Globus pallidus (tissue), 1 donor: ENCODE data around the gene WRAP53.

ENCODE experiments used
- DNase-seq: peaks from one replicate; pipeline ENCODE4 v3.0.0-alpha.2; 2015; ENCODE audit warnings: low spot score

Gene WRAP53

GRCh38 chr17:7709031-7709430 lies 20.8 kb downstream of the WRAP53 start:
- DNase-seq = no peak

GRCh38 chr17:7710301-7710700 lies 22.0 kb downstream of the WRAP53 start:
- DNase-seq = no peak

GRCh38 chr17:7711051-7711755 lies 22.9 kb downstream of the WRAP53 start:
- no peak for DNase-seq

- DNase-seq = no peak
These were observed 24.0 kb downstream of the WRAP53 start for GRCh38 chr17:7712111-7712771.

- DNase-seq = no peak
These were observed 25.5 kb downstream of the WRAP53 start for GRCh38 chr17:7713782-7714181.

GRCh38 chr17:7714721-7715594 lies 26.7 kb downstream of the WRAP53 start:
- no peak for DNase-seq

GRCh38 chr17:7715936-7716886 lies 27.9 kb downstream of the WRAP53 start:
- DNase-seq = no peak

GRCh38 chr17:7716901-7717755 lies 28.9 kb downstream of the WRAP53 start, which contains the start of gene DNAH2:
DNAH2 (plus strand) TSS chr17:7717744; CDS start chr17:7719735, 1,991 bp downstream.
- peak; percentile 63 for DNase-seq

- no peak for DNase-seq
These were observed 29.6 kb downstream of the WRAP53 start for GRCh38 chr17:7717756-7718350.

GRCh38 chr17:7719661-7720060 lies 31.4 kb downstream of the WRAP53 start:
- no peak for DNase-seq

- no peak for DNase-seq
These were observed 31.8 kb downstream of the WRAP53 start for GRCh38 chr17:7720125-7720524.

- DNase-seq = no peak
These were observed 33.3 kb downstream of the WRAP53 start for GRCh38 chr17:7721612-7722011.

- DNase-seq = no peak
These were observed 39.6 kb downstream of the WRAP53 start for GRCh38 chr17:7727886-7728285.

- no peak for DNase-seq
These were observed 41.5 kb downstream of the WRAP53 start for GRCh38 chr17:7729816-7730215.

- DNase-seq = no peak
These were observed 44.8 kb downstream of the WRAP53 start for GRCh38 chr17:7732981-7733539.

- no peak for DNase-seq
These were observed 49.3 kb downstream of the WRAP53 start for GRCh38 chr17:7737601-7738000.

- DNase-seq = no peak
These were observed 51.5 kb downstream of the WRAP53 start for GRCh38 chr17:7739746-7740145.

- DNase-seq = no peak
These were observed 52.3 kb downstream of the WRAP53 start for GRCh38 chr17:7740481-7741001.

GRCh38 chr17:7742729-7743128 lies 54.5 kb downstream of the WRAP53 start:
- no peak for DNase-seq

GRCh38 chr17:7744416-7744815 lies 56.1 kb downstream of the WRAP53 start:
- DNase-seq = no peak
